HL-60 (cell line): ENCODE data around the gene TPBGL.

Experiments used
- DNase-seq, 2 experiments: peaks; one replicate each; pipeline ENCODE4 v3.0.0-alpha.2; 2010 to 2020; ENCODE audit warnings: low read depth in 1 of 2, low spot score in 1 of 2
- H3K27ac ChIP-seq: fragments of 250-450 bp; sonication (Bioruptor Pico); replicated peaks from 2 replicates; pipeline ENCODE4 v1.5.1; 2020; ENCODE audit warnings: mild to moderate bottlenecking, moderate library complexity
- H3K27me3 ChIP-seq: fragments of 250-450 bp; sonication (Bioruptor Pico); 2 replicates; pipeline ENCODE4 v1.5.1; 2021; ENCODE audit warnings: mild to moderate bottlenecking, moderate library complexity; ENCODE audit not compliant: insufficient read depth, poor library complexity, severe bottlenecking
- H3K4me3 ChIP-seq: replicated peaks from 2 replicates; pipeline ENCODE4 v1.5.1; 2011; ENCODE audit warnings: mild to moderate bottlenecking, control low read depth, low read length; ENCODE audit not compliant: insufficient read depth
- CTCF ChIP-seq: IDR thresholded peaks from one replicate; pipeline ENCODE4 v1.5.1; 2011; ENCODE audit warnings: low read length, control low read depth, inconsistent platforms; ENCODE audit not compliant: insufficient read depth
- GABPA ChIP-seq: IDR thresholded peaks from 2 replicates; pipeline ENCODE4 v1.6.1; 2012; ENCODE audit warnings: low read depth
- POLR2AphosphoS5 ChIP-seq: IDR thresholded peaks from 2 replicates; pipeline ENCODE4 v1.6.1; 2012; ENCODE audit warnings: low read depth
- REST ChIP-seq: IDR thresholded peaks from 2 replicates; pipeline ENCODE4 v1.6.1; 2012; ENCODE audit warnings: low read depth; ENCODE audit not compliant: insufficient replicate concordance
- SPI1 ChIP-seq: IDR thresholded peaks from 2 replicates; pipeline ENCODE4 v1.6.1; 2012; ENCODE audit warnings: low read depth, mild to moderate bottlenecking, borderline replicate concordance
- long read RNA-seq: library from polyadenylated mRNA; unstranded; transcript quantifications from one replicate; pipeline ENCODE4 v2.0.0, GENCODE V29; 2020

Gene TPBGL
- long read RNA-seq: 0 reads

GRCh38 chr11:75240311-75241035 lies at the start of gene TPBGL:
TSS of gene TPBGL (plus strand) at chr11:75240774. CDS start at chr11:75241050, 276 bp downstream.
- H3K27me3 ChIP-seq: peaks cover 34% of the 10 kb centered on the region
- peak within 1 kb of the TSS; percentile 11; the same call in 1 of the 2 replicates for H3K4me3 ChIP-seq
- H3K27ac ChIP-seq: no peak within 1 kb of the TSS
- no peak for DNase-seq
- TF ChIP-seq SPI1 (no peak), POLR2AphosphoS5 (no peak), GABPA (no peak), CTCF (no peak), REST (no peak)

- Histone ChIP-seq H3K27ac (no peak overlapping the region), H3K4me3 (no peak overlapping the region), H3K27me3 (no peaks in the 10 kb centered on the region)
- TF ChIP-seq CTCF (no peak), SPI1 (no peak)
- no peak for DNase-seq
Observed at GRCh38 chr11:75191330-75191717, 49.2 kb upstream of the TPBGL start.

- no peak for DNase-seq
- TF ChIP-seq REST: no peak
- TF ChIP-seq GABPA: no peak
- TF ChIP-seq SPI1: no peak
- no peak for TF ChIP-seq CTCF
- TF ChIP-seq POLR2AphosphoS5: no peak
- no peak overlapping the region for H3K4me3 ChIP-seq
- H3K27me3 ChIP-seq: no peaks in the 10 kb centered on the region
- H3K27ac ChIP-seq: no peak overlapping the region
Observed at GRCh38 chr11:75193271-75193670, 47.3 kb upstream of the TPBGL start.

- TF ChIP-seq CTCF (no peak), REST (no peak), GABPA (no peak), POLR2AphosphoS5 (no peak), SPI1 (no peak)
- DNase-seq: no peak
- H3K4me3 ChIP-seq: no peak overlapping the region
- H3K27me3 ChIP-seq: no peaks in the 10 kb centered on the region
- H3K27ac ChIP-seq: no peak overlapping the region
Observed at GRCh38 chr11:75193711-75194110, 46.9 kb upstream of the TPBGL start.
